Stimulated activated CD4-positive, alpha-beta T cell treated with anti-CD3 and anti-CD28 coated beads, Interleukin-4, amount 100 ng/mL, for 24 hours (primary cell): ENCODE data around the gene CCDC14.
A peak's percentile ranks its signal among the peaks of the same experiment; 100 is the strongest.
"Not testable (repeated sequence)": the region's sequence is repeated elsewhere in the genome, so short reads cannot be mapped to it uniquely, and the experiment has no call there.

Source experiments
- DNase-seq: peaks from one replicate; pipeline ENCODE4 v3.0.0-alpha.2; 2020

The CCDC14 gene, protein sequence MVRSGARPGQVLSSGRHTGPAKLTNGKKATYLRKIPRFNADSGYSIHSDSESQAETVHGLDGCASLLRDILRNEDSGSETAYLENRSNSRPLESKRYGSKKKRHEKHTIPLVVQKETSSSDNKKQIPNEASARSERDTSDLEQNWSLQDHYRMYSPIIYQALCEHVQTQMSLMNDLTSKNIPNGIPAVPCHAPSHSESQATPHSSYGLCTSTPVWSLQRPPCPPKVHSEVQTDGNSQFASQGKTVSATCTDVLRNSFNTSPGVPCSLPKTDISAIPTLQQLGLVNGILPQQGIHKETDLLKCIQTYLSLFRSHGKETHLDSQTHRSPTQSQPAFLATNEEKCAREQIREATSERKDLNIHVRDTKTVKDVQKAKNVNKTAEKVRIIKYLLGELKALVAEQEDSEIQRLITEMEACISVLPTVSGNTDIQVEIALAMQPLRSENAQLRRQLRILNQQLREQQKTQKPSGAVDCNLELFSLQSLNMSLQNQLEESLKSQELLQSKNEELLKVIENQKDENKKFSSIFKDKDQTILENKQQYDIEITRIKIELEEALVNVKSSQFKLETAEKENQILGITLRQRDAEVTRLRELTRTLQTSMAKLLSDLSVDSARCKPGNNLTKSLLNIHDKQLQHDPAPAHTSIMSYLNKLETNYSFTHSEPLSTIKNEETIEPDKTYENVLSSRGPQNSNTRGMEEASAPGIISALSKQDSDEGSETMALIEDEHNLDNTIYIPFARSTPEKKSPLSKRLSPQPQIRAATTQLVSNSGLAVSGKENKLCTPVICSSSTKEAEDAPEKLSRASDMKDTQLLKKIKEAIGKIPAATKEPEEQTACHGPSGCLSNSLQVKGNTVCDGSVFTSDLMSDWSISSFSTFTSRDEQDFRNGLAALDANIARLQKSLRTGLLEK

DNA sequence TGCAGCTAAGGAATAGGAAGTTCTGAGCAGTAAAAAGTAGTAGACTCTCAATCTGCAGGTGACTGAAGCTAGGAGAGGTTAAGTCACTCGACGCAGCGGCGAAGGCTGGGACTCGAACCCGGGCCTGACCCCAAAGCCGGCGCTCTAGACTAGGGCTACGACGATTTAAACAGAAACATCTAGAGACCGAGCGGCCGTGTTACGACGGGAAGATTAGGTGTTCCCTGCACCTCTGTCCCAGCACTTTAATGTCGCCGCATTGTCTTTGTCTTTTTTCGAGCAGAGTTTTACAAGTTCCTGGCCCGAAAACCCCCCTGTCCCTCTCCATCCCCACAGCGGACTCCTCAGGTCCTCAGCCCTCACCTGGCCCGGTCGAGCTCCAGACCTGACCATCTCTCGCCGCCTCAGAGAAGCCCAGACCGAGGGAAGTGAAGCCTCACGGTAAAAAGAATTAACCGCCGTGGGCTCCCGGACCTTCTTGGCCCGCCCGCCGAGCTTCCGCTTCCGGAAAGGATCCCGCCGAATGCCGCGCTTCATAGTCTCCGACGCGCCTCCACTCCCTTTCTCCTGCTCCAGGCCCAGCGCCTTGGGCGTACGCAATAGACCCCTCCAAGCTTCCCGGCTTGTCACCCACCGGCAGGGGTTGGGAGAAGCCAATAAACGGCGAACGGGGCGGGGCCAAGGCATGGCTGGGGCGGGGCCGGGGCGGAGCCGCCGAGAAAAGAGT is at the start of gene CCDC14:
TSS of gene CCDC14 (minus strand) at position 449 of the 727 bp plus-strand sequence. CDS start at position 393, 56 bp downstream.
- peak; percentile 83 for DNase-seq

DNA sequence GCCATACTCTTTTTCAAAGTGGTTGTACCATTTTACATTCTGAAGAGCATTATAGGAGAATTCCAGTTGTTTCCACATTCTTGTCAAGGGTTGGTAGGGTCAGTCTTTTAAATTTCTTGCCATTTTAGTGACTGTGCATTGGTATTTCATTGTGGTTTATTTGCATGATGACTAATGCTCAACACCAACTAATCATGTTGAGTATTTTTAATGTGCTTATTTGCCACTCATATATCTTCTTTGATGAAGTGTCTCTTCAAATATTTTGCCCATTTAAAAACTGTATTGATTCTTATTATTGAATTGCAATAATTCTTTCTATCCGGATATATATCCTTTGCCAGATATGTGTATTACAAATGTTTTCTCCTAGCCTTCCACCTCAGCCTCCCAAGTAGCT is 47.3 kb upstream of the CCDC14 start:
- not testable (repeated sequence) for DNase-seq

DNA sequence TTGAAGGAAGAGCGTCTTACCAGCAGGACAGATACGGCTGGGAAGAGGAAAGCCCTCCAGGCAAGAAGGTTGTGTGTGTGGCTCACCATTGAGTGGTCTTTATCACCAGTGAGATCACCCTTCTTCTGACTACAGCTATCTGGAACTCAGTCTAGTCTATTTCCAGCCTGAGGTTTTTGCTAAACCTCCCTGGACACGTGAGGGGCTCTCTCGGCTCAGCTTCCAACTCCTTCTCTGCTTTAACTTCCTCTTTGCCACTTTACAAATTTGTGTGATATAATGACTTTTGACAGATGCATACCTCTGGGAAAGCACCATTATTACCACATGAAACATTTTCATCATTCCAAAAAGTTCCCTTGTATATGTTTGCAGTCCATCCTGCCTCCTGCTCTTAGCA is 46.2 kb upstream of the CCDC14 start:
- DNase-seq: no peak

DNA sequence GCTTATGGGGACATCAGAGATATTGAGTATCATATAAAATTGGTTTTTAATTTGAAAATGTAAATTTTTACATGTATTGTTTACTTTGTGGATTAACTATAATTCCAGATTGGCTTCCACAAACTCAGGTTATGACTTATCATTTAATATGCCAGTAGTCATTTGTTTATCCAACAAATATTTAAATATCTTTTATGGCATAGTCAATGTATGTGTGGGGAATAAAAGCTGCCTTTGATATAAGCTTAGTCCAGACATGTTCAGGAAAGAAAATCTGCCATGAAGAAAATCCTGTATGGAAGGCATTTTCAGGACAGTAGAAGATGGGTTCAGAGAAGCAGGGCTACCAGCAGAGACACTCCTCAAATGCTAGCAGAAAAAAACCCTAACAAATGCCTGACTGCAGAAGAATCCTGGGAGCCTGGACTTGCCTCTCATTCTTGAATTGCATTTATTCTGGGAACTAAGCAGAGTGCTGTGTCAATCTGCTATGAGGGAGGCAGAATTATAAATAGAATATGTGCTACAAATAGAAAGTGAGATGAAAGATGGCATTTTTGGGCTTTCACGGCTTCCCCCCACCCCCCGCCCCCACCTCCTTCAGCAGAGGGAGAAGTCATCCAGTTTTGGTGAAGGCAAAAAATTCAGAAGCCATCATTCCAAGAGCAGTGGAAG is 41.5 kb upstream of the CCDC14 start:
- DNase-seq: not testable (repeated sequence)

DNA sequence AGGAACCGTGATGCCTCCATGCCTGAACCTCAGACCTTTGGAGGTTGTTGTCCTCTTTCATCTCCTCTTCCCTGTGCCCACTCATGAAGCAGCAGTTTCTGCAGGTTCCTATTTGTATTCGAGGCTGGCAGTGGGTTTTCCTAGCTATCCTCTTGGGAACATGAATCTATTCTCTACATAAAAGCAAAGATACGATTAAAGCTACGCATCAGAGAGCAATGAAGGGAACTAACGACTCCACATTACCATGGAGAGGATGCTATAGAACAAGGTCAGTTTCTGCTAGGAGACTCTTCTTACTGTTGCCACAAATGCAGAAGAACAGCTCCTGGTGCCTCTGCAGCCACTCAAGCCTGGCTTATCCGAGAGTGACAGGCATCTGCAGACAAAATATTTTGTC is 40.3 kb upstream of the CCDC14 start:
- DNase-seq: not testable (repeated sequence)

DNA sequence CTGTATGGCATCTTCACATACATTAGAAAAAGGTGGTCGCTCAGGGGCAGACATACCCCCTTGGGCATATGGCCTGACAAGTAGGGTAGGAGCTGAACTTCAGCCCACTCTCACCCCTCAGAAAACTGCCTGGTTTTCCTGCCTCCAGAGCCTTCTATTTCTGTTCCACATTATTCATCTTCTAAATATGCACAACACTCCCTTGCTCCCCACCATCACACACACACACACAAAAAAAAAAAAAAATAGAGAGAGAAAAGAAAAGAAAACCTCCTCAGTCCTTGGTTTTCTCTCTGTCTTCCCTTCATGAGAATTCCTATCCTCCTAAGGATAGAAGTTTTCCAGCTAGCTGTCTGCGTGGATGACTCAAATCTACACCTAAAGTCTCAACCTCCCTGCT is 36.5 kb upstream of the CCDC14 start:
- no peak for DNase-seq

DNA sequence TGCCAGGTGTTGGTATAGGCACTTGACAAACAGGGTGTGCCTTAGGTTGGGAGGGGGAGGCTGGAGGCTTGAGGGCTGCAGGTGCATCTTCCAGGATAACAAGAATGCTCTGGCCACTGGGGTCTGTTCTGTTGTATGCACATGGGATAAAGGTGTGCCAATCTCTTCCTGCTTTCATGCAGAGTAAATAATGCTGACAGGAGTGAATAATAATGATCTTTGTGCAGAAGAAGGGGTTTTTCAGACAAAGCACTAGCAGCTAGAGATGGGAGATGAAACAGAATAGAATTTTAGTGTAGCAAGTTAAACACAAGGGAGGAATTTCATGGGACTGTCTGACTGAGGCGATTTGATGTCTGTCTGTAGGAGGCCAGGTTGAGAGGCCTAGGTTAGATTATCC is 32.8 kb upstream of the CCDC14 start:
- DNase-seq: no peak

DNA sequence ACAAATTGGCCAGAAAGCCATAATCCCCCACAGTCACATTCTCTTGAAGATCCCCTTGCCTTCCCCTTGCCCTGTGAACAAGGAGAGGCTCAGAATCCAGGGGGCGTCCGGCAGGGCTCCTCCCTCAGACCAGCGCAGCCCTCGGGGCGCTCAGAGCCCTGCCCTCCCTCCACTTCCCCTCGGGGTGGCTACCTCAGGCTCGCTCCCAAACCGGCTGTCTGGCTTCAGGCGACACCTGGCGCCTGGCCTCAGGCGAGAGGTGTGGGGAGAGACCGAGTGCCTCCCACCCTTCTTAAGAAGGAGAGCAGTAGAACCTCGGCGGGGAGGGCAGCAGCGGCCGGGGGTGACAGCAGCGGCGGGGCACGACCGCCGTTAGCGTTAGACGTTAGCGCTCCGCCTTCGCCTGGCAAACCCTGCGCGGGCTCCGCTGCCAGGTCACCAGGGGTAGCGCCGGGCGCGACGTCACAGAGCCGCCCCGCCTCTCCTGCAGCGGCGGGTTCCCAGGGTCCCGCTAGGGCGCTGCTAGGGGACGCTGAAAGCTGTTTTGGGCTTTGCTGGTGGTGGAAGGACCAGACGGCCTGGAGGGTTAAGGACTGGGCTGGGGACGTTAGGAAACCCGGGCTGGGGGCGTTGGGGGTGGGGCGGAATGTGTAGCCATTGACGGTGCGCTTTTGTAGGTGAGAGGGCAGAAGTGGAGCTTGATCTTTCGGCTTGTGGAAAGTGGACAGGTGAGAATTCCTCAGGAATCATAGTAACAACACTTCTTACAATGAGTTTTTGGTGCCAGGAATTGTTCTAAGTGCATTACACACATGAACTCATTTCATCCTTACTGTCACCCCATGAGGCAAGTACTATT is 30.9 kb upstream of the CCDC14 start, which contains the start of gene ROPN1:
TSS of gene ROPN1 (minus strand) at position 395 of the 859 bp plus-strand sequence. CDS start 11,643 bp downstream, outside the sequence.
- DNase-seq: not testable (repeated sequence)

DNA sequence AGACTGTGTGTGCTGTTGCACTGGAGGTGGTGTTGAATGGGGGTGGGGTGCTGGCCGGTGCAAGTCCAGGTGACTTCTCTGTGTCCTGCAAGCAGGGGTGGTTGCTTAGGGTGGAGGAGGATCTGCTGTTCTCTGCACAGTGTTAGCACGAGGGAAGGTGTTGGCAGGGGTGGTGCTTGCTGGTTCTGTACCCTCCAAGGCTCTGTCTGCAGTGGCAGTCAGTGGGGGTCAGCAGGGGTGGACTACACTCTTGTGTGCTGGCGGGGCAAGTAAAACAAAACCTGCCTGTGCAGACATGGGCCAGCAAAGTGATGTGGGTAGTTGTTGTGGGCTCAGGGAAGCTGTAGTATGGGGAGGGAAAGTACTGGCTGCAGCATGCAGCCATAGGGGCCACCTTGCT is 25.4 kb upstream of the CCDC14 start:
- no peak for DNase-seq

DNA sequence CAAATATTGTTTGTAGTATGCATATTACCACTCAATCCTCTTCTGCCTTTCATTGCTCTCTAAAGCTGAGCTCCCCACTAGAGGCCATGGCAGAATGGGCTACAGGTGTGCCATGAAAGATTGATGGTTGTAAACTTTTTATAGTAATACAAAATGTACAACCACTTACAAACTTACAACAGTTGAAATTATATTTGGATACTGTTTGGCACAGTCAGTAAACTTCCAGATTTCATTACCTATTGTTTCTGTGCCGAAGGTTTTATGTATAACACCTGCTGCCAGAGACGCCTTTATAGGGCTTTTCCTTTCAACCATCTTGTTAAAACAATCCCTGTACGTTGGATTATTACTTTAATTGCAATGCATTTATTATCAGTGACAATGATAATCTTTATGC is 23.9 kb upstream of the CCDC14 start:
- DNase-seq: no peak

DNA sequence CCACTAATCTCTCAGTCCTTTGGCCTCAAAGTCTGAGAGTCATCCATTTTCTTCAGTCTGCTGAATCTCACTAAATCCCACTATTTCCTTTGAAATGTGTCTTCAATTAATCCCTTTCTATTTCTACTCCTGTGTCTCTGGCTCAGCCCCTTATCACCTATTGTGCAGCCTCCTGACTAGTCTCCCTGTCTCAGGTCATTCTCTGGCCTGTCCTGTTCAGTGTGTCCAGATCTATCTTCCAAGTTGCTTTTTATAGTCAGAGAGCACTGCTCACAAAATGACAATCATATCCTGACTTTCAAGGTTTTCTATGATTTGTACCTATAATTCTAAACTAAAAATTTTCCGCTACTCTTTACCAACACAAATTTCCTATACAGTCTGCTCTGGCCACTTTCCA is 23.3 kb upstream of the CCDC14 start:
- no peak for DNase-seq

DNA sequence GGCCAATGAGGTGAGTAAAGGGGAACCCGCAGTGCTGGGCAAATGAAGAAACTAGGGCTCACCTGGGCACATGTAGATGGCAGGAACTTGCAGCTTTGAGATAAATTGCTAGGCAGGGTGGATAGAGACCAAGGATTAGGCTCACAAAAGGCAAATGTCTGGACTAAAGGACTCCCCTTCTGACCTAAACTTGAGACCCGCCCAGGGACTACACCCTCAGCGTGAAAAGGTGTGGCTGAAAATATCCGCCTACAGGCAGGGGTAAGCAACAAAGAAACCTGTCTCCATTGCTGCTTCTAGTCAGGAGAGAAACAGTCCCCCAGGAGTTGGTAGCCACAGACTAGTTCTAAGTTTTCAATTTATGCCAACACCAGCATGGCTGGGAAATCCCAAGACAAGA is 20.3 kb upstream of the CCDC14 start:
- DNase-seq: not testable (repeated sequence)

DNA sequence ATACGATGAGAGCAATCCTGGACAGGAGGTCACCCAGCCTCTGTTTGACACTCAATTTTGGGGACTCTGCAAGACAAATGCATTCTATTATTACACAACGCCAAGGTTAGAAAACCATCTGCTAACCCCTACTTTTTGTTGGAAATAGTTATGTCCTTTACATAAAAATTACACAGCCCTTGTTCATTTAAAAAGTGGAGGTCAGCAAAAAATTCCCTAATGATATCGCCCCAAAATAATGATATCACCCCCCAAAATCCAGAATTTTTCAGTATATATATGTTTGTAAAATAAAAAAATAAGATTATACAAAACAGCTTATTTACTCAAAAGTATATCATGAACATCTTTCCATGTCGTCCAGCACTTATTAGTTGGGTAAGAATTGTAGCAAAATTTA is 19.5 kb upstream of the CCDC14 start:
- DNase-seq: no peak

DNA sequence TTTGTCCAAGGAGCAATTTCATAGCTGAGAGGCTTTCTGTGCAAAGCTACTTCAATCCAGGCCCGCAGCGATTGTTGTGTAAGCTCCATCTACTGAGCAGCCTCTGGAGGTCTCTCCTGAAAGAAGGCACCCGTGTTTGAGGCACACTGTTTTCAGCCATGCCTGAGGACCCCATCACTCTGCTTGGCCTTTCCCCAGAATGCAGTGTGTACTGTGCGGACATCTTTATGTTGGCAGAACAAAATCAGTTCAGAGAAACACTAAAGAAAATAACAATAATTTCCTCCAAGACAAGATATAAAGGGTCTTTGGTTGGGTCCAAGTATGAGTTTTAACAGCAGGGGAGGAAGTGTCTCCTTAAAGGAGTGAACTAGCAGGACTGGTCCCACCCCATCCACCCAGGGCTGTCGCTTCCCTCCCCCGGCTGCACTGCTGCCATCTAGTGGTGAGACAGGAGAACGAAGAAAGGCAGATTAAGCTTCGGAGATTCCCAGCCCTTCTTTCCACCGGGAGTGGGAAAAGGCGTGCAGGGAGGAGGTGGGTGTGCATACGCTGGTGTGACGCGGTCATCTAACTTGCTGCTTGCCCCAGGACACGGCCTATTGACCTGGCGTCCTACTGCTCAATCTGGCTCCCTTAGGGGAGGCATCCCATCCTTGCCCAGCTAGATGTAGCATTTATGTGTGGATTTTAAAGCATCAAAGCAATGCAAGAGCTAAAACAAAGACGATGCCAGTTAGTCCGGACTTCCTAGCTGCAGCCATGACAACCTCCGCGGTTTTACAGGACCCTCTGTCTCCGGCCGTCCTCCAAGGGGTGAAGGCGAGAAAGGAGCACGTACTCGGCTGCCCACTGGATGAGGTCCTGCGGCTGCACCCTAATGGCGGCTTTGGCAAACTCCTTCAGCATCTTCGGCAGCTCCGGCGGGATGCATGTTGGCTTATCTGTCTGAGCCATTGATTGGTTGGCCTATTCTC is 18.8 kb upstream of the CCDC14 start:
- DNase-seq: peak; percentile 19

DNA sequence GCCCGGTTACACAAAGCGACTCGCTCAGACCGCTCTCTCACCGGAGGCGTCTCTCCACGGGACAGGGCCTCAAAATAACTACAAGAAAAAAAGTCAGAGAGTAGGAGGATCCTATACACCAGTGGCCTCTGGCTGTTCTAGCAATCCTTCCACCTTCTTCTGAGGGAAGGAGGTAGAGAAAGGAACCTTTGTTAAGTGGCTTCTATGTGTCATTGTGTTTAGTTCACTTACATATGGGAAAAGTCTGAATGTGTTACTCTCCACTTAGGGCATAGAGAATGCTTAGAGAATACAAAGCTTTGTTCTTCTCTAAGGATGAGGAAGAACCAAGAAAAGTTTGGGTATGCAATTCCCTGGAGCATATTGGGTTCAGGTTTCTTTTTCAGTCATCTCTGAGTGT is 15.9 kb upstream of the CCDC14 start:
- not testable (repeated sequence) for DNase-seq

DNA sequence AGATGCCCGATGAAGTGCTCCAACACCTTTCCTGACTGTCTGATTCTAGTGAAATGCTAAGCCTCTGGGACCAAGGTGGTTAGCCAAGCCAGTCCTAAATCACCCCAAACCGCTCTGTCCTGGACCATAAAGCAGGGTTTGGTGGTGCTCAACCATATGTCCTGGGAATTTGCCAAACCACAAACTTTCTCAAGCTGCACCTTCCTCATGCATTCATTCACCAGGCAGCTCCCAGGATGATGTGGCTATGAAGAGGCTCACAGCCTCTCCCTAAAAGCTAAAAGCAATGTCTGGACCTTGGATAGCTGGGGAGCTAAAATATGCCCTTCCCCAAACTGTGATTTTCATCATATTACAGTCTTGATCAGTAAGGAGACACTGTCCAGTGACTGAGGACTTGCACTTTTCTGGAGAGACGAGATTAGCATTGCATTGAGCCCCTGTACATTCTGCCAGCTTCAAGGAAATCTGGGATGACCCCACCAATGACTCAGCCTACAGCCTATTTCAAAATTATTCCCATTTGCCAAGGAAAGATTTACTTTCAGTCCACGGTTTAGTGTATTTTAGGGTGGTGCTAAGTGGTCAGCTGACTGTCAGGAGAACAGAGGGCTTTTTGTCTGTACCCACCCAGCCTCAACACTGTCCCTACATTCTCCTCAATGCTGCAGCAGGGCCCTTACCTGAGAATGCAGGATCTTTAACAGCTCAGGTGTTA is 15.3 kb upstream of the CCDC14 start:
- not testable (repeated sequence) for DNase-seq

DNA sequence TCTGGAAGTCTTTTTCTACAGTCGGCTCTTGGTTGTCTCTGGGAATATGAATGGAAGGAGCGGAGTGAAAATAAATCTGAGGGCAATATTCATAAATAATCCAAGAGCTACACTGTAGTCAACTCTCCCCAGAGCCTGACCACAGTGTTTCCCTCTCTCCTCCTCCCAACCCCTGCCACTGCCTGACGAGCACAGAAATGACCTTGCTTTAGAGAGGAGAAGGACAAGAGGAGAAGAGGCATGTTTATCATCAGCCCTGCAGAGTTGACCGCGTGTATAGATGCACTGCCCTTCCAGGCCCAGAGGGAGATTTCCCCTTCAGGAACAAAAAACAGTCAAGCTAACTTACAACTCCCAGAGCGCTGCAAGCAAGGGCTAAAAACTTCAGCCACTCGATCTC is 14.0 kb upstream of the CCDC14 start:
- DNase-seq: not testable (repeated sequence)

DNA sequence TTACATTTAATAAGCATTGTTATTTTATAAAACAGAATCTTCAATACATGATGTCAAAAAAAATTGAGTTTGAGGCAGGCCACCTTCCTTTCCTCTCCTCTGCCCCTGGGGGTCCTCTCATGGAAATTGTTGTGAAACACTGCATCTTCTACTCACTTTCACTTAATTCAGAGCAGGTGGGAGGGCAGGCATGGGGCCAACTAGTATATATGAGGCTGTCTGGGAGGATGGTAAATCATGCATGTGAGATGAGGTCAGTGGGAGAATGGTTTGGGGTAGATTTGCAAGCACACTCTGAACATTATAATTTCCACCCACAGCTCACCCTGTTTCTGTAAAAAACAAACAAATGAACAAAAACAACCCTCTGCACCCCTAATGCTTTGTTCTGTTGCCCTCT is 10.4 kb upstream of the CCDC14 start:
- DNase-seq: no peak

DNA sequence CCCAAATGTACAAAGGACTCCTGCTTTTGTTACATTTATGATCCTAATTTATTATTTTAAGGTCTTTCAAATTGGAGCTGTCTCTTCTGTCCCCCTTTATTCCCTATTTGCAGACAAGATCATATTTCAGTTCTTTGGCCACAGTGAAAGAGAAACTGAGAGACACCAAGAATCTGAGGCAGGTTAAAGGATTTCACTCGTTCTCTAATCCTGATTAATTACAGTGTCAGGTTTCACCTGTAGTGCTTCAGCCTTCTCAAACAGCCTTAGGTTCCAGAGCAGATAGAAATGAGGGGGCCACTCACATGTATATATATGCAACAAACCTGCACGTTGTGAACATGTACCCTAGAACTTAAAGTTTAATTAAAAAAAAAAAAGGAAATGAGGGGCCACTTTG is 6.2 kb upstream of the CCDC14 start:
- DNase-seq: not testable (repeated sequence)
